ENCODE measurements around the gene CYB5D1.
"Not testable (repeated sequence)": the region's sequence is repeated elsewhere in the genome, so short reads cannot be mapped to it uniquely, and the experiment has no call there.

CYB5D1 gene

GRCh38 chr17:7856811-7857712 lies 741 bp upstream of the CYB5D1 start, which contains the start of gene NAA38:
TSS of gene NAA38 (minus strand) at chr17:7857559. CDS start at chr17:7857463, 96 bp downstream.
- Histone ChIP-seq H3K4me3 (ENCODE audit: low read length) (peak within 1 kb of the TSS; percentile 94), H3K4me1 (ENCODE audit: control insufficient read depth, insufficient read depth, low read length) (peaks cover 15% of the 10 kb centered on the region), H3K36me3 (ENCODE audit: control insufficient read depth, insufficient read depth, low read length) (peaks cover 7% of the 10 kb centered on the region), H3K27me3 (ENCODE audit: control insufficient read depth, insufficient read depth, low read length) (no peaks in the 10 kb centered on the region), H3K27ac (ENCODE audit: low read depth, low read length) (peak within 1 kb of the TSS; percentile 92), H3K9ac (ENCODE audit: low read length) (peak within 1 kb of the TSS; percentile 56)

DNA sequence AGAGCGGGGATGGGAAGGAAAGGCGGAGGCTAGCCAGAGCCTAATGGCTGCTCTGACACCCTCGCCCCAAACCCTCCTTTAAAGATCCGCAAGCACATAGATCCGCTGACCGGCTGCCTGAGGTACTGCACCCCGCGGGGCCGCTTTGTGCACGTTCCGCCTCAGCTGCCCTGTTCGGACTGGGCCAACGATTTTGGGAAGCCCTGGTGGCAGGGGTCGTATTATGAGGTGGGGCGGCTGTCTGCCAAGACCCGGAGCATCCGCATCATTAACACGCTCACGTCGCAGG lies 663 bp downstream of the CYB5D1 start:
- peak overlapping the region; percentile 33 for H3K9ac ChIP-seq (ENCODE audit: low read length)

DNA sequence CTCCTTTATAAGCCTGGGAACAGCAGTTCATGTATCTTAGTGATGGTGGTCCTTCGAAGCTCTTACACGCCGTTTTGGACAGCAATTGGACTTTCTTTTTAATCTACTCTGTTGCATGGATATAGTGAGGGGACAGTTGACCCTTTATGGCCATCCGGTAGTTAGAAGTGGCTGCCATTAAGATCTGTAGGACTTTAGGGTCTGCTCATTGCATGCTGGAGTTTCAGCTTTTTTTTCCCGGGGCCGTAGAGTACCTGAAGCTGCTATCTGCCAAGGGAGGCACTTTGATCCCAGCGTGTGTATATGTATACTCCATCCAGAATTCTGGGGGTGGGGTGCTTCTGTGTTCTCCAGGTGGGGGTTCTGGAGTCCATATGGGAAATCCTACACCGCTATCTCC lies 1.2 kb downstream of the CYB5D1 start:
- peak overlapping the region; percentile 94 for H3K4me3 ChIP-seq (ENCODE audit: low read length)
- H3K9ac ChIP-seq (ENCODE audit: low read length), result no peak overlapping the region
- H3K27me3 ChIP-seq (ENCODE audit: control insufficient read depth, insufficient read depth, low read length), result no peaks in the 10 kb centered on the region
- H3K27ac ChIP-seq (ENCODE audit: low read depth, low read length), result no peak overlapping the region
- peaks cover 15% of the 10 kb centered on the region for H3K4me1 ChIP-seq (ENCODE audit: control insufficient read depth, insufficient read depth, low read length)
- H3K36me3 ChIP-seq (ENCODE audit: control insufficient read depth, insufficient read depth, low read length), result no peaks in the 10 kb centered on the region

More for the DNA sequence above, 663 bp downstream of the CYB5D1 start:
- peak overlapping the region; percentile 92 for H3K27ac ChIP-seq (ENCODE audit: low read depth, low read length)
- H3K36me3 ChIP-seq (ENCODE audit: control insufficient read depth, insufficient read depth, low read length), result no peaks in the 10 kb centered on the region
- H3K27me3 ChIP-seq (ENCODE audit: control insufficient read depth, insufficient read depth, low read length), result no peaks in the 10 kb centered on the region
- peak overlapping the region; percentile 94 for H3K4me3 ChIP-seq (ENCODE audit: low read length)
- H3K4me1 ChIP-seq (ENCODE audit: control insufficient read depth, insufficient read depth, low read length), result peaks cover 15% of the 10 kb centered on the region

DNA sequence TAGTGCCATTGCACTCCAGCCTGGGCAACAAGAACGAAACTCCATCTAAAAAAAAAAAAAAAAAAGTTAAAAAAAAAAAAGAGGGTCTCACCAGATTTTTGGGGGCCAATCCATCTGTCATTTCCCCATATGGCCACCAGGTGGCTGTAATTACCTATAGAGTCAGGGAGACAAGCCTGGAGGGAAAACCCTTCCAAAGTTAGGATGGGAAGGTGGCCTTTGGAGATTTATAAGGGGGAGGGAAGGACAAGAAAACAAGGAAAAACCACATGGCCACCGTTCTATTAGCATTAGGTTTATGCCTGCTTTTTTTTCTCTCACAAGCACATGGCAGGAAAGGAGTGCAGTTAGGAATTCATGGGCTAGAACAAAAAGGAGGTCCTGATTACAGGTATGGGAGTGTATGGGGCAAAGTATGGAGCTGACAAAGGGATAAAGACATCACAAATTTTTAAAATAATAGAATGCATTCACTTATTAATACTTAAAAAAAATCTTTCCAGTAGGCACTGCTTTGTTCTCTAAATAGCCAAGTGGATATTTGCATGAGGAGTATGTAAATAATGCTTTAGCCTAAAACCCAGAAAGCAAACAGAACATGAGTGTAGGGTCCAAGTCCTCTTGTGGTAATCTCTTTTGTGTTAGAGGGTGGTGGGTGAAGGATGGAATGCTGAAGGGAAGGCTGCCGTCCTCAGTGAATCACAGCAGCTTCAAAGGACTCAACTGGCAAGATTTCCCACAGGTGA lies 5.1 kb downstream of the CYB5D1 start:
- no peak overlapping the region for H3K27ac ChIP-seq (ENCODE audit: low read depth, low read length)
- H3K9ac ChIP-seq (ENCODE audit: low read length), result no peak overlapping the region
- peaks cover 3% of the 10 kb centered on the region for H3K36me3 ChIP-seq (ENCODE audit: control insufficient read depth, insufficient read depth, low read length)
- H3K4me3 ChIP-seq (ENCODE audit: low read length), result no peak overlapping the region
- peaks cover 7% of the 10 kb centered on the region for H3K4me1 ChIP-seq (ENCODE audit: control insufficient read depth, insufficient read depth, low read length)
- no peaks in the 10 kb centered on the region for H3K27me3 ChIP-seq (ENCODE audit: control insufficient read depth, insufficient read depth, low read length)

- not testable (repeated sequence) for H3K9ac ChIP-seq (ENCODE audit: low read length); H3K27me3 ChIP-seq (ENCODE audit: control insufficient read depth, insufficient read depth, low read length); H3K27ac ChIP-seq (ENCODE audit: low read depth, low read length); H3K4me1 ChIP-seq (ENCODE audit: control insufficient read depth, insufficient read depth, low read length); H3K4me3 ChIP-seq (ENCODE audit: low read length); H3K36me3 ChIP-seq (ENCODE audit: control insufficient read depth, insufficient read depth, low read length)
Observed at GRCh38 chr17:7864384-7864783, 6.6 kb downstream of the CYB5D1 start.

DNA sequence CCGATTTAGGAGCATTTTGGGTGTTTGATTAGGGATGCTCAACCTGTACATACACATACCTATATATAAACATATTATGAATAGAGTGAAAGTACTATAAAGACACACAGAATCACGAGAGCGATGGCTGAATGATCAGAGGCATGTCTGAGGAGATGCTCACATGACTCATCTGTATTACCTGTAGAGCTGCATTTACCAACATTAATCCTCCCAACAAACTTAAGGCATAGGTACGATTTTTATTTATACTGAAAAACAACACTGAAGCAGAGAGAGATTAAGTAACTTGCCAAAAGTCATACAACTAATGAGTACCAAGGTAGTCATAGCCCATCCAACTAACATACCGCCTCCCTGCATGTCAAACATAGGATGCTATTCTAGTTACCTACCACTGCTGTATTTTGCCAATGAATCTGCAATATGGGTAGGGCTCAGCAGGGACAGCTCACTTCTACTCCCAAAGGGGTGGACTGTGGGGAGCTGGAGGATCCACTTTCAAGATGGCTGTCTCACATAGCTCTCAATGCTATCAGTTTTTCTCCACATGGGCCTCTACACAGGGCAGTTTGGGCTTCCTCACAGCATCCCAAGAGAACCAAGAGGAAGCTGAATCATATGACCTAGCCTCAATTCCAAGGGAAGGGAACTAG lies 7.3 kb downstream of the CYB5D1 start:
- no peaks in the 10 kb centered on the region for H3K4me1 ChIP-seq (ENCODE audit: control insufficient read depth, insufficient read depth, low read length)
- H3K27me3 ChIP-seq (ENCODE audit: control insufficient read depth, insufficient read depth, low read length), result no peaks in the 10 kb centered on the region
- no peak overlapping the region for H3K4me3 ChIP-seq (ENCODE audit: low read length)
- peaks cover 3% of the 10 kb centered on the region for H3K36me3 ChIP-seq (ENCODE audit: control insufficient read depth, insufficient read depth, low read length)
- H3K27ac ChIP-seq (ENCODE audit: low read depth, low read length), result no peak overlapping the region
- no peak overlapping the region for H3K9ac ChIP-seq (ENCODE audit: low read length)

- no peak overlapping the region for H3K27ac ChIP-seq (ENCODE audit: low read depth, low read length)
- no peak overlapping the region for H3K9ac ChIP-seq (ENCODE audit: low read length)
- H3K27me3 ChIP-seq (ENCODE audit: control insufficient read depth, insufficient read depth, low read length), result no peaks in the 10 kb centered on the region
Observed at GRCh38 chr17:7867881-7868329, 10.1 kb downstream of the CYB5D1 start.

DNA sequence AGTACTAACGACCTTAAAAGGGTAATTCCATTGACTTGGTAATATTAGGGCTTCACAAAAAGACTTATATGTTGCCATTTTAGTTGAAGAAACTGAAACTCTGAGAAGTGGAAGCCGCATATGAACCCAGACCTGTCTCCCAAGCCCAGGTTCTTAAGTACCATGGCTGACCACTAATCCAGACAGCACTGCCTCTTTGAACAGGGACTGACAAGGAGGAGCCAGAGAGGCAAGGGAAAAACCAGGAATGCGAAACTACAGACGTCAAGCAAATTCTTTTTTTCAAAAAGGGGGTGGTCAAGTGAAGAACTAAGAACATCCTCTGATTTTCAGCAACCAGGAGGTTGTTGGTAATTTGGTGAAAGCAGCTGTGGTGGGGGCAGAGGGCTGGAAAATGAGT lies 15.2 kb downstream of the CYB5D1 start:
- H3K4me3 ChIP-seq (ENCODE audit: low read length), result no peak overlapping the region
- H3K9ac ChIP-seq (ENCODE audit: low read length), result no peak overlapping the region
- H3K27ac ChIP-seq (ENCODE audit: low read depth, low read length), result no peak overlapping the region
- no peaks in the 10 kb centered on the region for H3K4me1 ChIP-seq (ENCODE audit: control insufficient read depth, insufficient read depth, low read length)
- no peaks in the 10 kb centered on the region for H3K27me3 ChIP-seq (ENCODE audit: control insufficient read depth, insufficient read depth, low read length)
- no peaks in the 10 kb centered on the region for H3K36me3 ChIP-seq (ENCODE audit: control insufficient read depth, insufficient read depth, low read length)

More at GRCh38 chr17:7867881-7868329, 10.1 kb downstream of the CYB5D1 start:
- Histone ChIP-seq H3K4me3 (ENCODE audit: low read length) (no peak overlapping the region), H3K4me1 (ENCODE audit: control insufficient read depth, insufficient read depth, low read length) (no peaks in the 10 kb centered on the region), H3K36me3 (ENCODE audit: control insufficient read depth, insufficient read depth, low read length) (peaks cover 3% of the 10 kb centered on the region)

DNA sequence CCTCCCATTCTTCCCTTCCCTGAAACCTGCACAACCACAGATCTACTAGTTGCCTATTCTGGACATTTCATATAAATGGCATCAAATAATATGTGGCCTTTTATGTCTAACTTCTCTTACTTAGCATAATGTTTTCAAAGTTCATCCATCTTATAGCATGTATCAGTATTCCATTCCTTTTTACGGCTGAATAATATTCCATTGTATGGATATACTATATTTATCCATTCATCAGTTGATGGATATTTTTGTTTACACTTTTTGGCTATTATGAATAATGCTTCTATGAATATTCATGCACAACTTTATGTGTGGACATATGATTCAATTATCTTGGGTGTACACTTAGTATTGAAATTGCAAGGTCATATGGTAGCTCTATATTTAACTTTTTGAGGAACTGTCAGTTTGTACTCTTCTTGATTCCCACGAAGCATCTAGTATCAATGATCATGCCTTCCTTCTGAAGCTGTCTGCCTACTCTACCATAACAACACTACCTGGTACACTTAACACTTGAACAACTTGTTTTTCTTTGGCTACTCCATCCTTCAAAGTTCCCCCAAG lies 18.1 kb downstream of the CYB5D1 start:
- Histone ChIP-seq H3K9ac (ENCODE audit: low read length) (no peak overlapping the region), H3K4me1 (ENCODE audit: control insufficient read depth, insufficient read depth, low read length) (no peaks in the 10 kb centered on the region), H3K4me3 (ENCODE audit: low read length) (no peak overlapping the region), H3K27ac (ENCODE audit: low read depth, low read length) (no peak overlapping the region), H3K36me3 (ENCODE audit: control insufficient read depth, insufficient read depth, low read length) (no peaks in the 10 kb centered on the region), H3K27me3 (ENCODE audit: control insufficient read depth, insufficient read depth, low read length) (no peaks in the 10 kb centered on the region)

GRCh38 chr17:7878234-7878633 lies 20.4 kb downstream of the CYB5D1 start:
- Histone ChIP-seq H3K9ac (ENCODE audit: low read length) (no peak overlapping the region), H3K36me3 (ENCODE audit: control insufficient read depth, insufficient read depth, low read length) (no peaks in the 10 kb centered on the region), H3K4me3 (ENCODE audit: low read length) (no peak overlapping the region), H3K4me1 (ENCODE audit: control insufficient read depth, insufficient read depth, low read length) (no peaks in the 10 kb centered on the region), H3K27me3 (ENCODE audit: control insufficient read depth, insufficient read depth, low read length) (no peaks in the 10 kb centered on the region), H3K27ac (ENCODE audit: low read depth, low read length) (no peak overlapping the region)

DNA sequence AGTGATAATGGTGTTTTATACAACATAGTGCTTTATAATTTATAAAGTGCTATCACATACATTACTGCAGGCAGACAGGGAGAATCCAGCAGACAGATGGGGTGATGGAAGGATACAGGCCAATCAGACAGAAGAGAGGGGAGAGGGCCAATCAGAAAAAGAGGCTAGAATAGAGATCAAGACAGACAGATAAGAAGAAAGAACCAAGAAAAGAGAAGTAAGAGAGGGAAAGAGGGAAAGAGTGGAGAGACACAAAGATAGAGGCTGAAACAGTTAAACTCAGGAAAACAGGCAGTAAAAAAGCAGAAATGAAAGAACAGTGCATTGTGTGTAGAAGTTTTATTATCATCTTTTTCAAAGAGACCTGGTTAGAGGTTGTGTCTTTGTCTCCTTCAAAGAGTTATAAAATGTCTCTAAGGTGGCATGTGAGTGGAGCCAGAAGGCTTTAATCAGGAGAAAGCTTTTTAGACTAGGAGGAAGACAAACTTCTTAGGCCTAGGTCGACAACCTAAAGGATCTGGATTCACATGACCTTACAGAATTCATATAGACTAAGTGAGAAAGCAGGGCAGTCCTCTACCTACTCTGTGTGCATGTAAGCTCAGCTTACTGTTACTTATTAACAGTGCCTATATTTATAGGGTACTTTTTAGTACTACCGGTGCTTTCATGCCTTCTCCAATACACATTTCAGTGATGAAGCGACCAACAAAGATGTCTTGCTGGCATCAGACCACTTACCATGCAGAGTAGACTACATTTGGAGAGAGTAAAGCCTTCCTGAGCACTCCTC lies 22.5 kb downstream of the CYB5D1 start:
- H3K4me1 ChIP-seq (ENCODE audit: control insufficient read depth, insufficient read depth, low read length), result no peaks in the 10 kb centered on the region
- no peak overlapping the region for H3K4me3 ChIP-seq (ENCODE audit: low read length)
- H3K36me3 ChIP-seq (ENCODE audit: control insufficient read depth, insufficient read depth, low read length), result no peaks in the 10 kb centered on the region
- no peaks in the 10 kb centered on the region for H3K27me3 ChIP-seq (ENCODE audit: control insufficient read depth, insufficient read depth, low read length)
- H3K9ac ChIP-seq (ENCODE audit: low read length), result no peak overlapping the region
- no peak overlapping the region for H3K27ac ChIP-seq (ENCODE audit: low read depth, low read length)
